SK-N-SH (cell line): ENCODE data around the gene CPM. TPM values are rescaled to one million over a fixed set of nuclear protein-coding genes. Genes with fewer than 3 reads are reported as not detected.

Experiments used
- CTCF ChIA-PET: fragments of 300-600, 350-600 bp; formaldehyde crosslinking; extraction: SDS; loops from one replicate; lab custom pipeline; 2021; lab: Yijun Ruan, JAX
- POLR2A ChIA-PET: fragments of 350-600 bp; sonication (Branson Sonifier 250); formaldehyde crosslinking; extraction: SDS; loops from one replicate; lab custom pipeline; 2020; ENCODE audit warnings: antibody characterized with exemption, inconsistent platforms; lab: Yijun Ruan, JAX
- DNase-seq: peaks from one replicate; pipeline ENCODE4 v3.0.0; 2012
- H2AFZ ChIP-seq: fragments of 200-600 bp; sonication (generic); 2 replicates; pipeline ENCODE4 v1.8.1; 2016; ENCODE audit warnings: antibody characterized with exemption, mild to moderate bottlenecking, low read depth
- H3F3A ChIP-seq: fragments of 200-600 bp; sonication (generic); replicated peaks from 2 replicates; pipeline ENCODE3; 2016; ENCODE audit warnings: antibody characterized with exemption, mild to moderate bottlenecking; ENCODE audit not compliant: insufficient read depth
- H3K27ac ChIP-seq, 2 experiments: fragments of 200-500 bp in 1 of 2; fragments of 200-600 bp in 1 of 2; sonication (Bioruptor generic) in 1 of 2; sonication (generic), shearing (Covaris generic) in 1 of 2; 2 replicates each; pipeline versions ENCODE4 v1.5.1 to v1.6.1; 2014 to 2016; ENCODE audit warnings: low read depth in 2 of 2, inconsistent platforms in 1 of 2, low read length in 1 of 2, mild to moderate bottlenecking in 1 of 2, mixed read lengths in 1 of 2
- H3K27me3 ChIP-seq: fragments of 200-600 bp; sonication (generic), shearing (Covaris generic); 2 replicates; pipeline ENCODE4 v1.6.1; 2016; ENCODE audit warnings: mixed run types; ENCODE audit not compliant: insufficient read depth
- H3K36me3 ChIP-seq, 2 experiments: fragments of 200-500 bp in 1 of 2; fragments of 200-600 bp in 1 of 2; sonication (Bioruptor generic) in 1 of 2; sonication (generic) in 1 of 2; replicated peaks in 1 of 2; 2 replicates each; pipeline versions ENCODE3 to v1.5.1; 2014 to 2016; ENCODE audit warnings: low read length in 1 of 2, mild to moderate bottlenecking in 1 of 2; ENCODE audit not compliant: insufficient read depth in 2 of 2, control insufficient read depth in 1 of 2
- H3K4me1 ChIP-seq, 2 experiments: fragments of 200-500 bp in 1 of 2; fragments of 200-600 bp in 1 of 2; sonication (Bioruptor generic) in 1 of 2; sonication (generic), shearing (Covaris generic) in 1 of 2; 2 replicates each; pipeline versions ENCODE4 v1.5.1 to v1.6.1; 2014 to 2016; ENCODE audit warnings: low read depth in 1 of 2, low read length in 1 of 2, mixed run types in 1 of 2; ENCODE audit not compliant: insufficient read depth in 2 of 2, control insufficient read depth in 1 of 2
- H3K4me2 ChIP-seq: fragments of 200-600 bp; sonication (generic), shearing (Covaris generic); 2 replicates; pipeline ENCODE4 v1.6.1; 2017; ENCODE audit warnings: mixed run types
- H3K4me3 ChIP-seq, 2 experiments: fragments of 200-500 bp in 1 of 2; fragments of 200-600 bp in 1 of 2; sonication (Bioruptor generic) in 1 of 2; sonication (generic), shearing (Covaris generic) in 1 of 2; 2 replicates each; pipeline versions ENCODE4 v1.5.1 to v1.8.1; 2014 to 2016; ENCODE audit warnings: low read depth in 2 of 2, inconsistent platforms in 1 of 2, low read length in 1 of 2, mild to moderate bottlenecking in 1 of 2, mixed read lengths in 1 of 2, moderate library complexity in 1 of 2
- H3K79me2 ChIP-seq: fragments of 200-600 bp; sonication (generic); 2 replicates; pipeline ENCODE4 v1.8.1; 2017; ENCODE audit warnings: mild to moderate bottlenecking; ENCODE audit not compliant: insufficient read depth
- H3K9ac ChIP-seq: fragments of 200-600 bp; sonication (generic); 2 replicates; pipeline ENCODE4 v1.6.1; 2017; ENCODE audit warnings: mixed run types
- H3K9me2 ChIP-seq: fragments of 200-600 bp; sonication (generic); 2 replicates; pipeline ENCODE4 v1.6.1; 2017; ENCODE audit warnings: mixed run types
- H3K9me3 ChIP-seq: fragments of 200-600 bp; sonication (generic); 2 replicates; pipeline ENCODE4 v1.6.1; 2017; ENCODE audit warnings: mixed run types, mild to moderate bottlenecking, moderate library complexity
- H4K20me1 ChIP-seq: fragments of 200-600 bp; sonication (generic); 2 replicates; pipeline ENCODE4 v1.6.1; 2017; ENCODE audit warnings: mild to moderate bottlenecking, mixed run types; ENCODE audit not compliant: insufficient read depth
- CHD2 ChIP-seq: fragments of 150-350 bp; IDR thresholded peaks from 2 replicates; pipeline ENCODE4 v1.6.1; 2018; ENCODE audit warnings: low read length; ENCODE audit not compliant: partially characterized antibody
- CTCF ChIP-seq: fragments of 200-600 bp; sonication (generic); IDR thresholded peaks from 2 replicates; pipeline ENCODE4 v1.6.1; 2017; ENCODE audit warnings: antibody characterized with exemption, mild to moderate bottlenecking, moderate library complexity
- EP300 ChIP-seq, 2 experiments: IDR thresholded peaks; 2 replicates each; pipeline versions ENCODE4 v1.4.0 to v1.6.1; 2012; ENCODE audit warnings: borderline replicate concordance in 1 of 2, low read depth in 1 of 2, low read length in 1 of 2
- FOSL2 ChIP-seq: IDR thresholded peaks from 2 replicates; pipeline ENCODE4 v1.4.0; 2012; ENCODE audit warnings: low read depth, mild to moderate bottlenecking, moderate library complexity, borderline replicate concordance
- FOXJ3 ChIP-seq: sonication (generic); formaldehyde crosslinking; IDR thresholded peaks from 2 replicates; pipeline ENCODE4 v1.5.1; 2020; ENCODE audit warnings: mild to moderate bottlenecking, missing genetic modification reagents
- FOXM1 ChIP-seq: IDR thresholded peaks from 2 replicates; pipeline ENCODE4 v1.4.0; 2012; ENCODE audit warnings: low read depth, mild to moderate bottlenecking
- GABPA ChIP-seq: IDR thresholded peaks from 2 replicates; pipeline ENCODE4 v1.4.0; 2012; ENCODE audit warnings: low read depth, mild to moderate bottlenecking
- PBX3 ChIP-seq: IDR thresholded peaks from 2 replicates; pipeline ENCODE4; 2012
- RAD21 ChIP-seq: IDR thresholded peaks from 2 replicates; pipeline ENCODE4 v1.6.1; 2012; ENCODE audit warnings: mild to moderate bottlenecking, low read length
- RCOR1 ChIP-seq: fragments of 150-350 bp; IDR thresholded peaks from 2 replicates; pipeline ENCODE4 v1.6.1; 2017; ENCODE audit warnings: antibody characterized with exemption, low read length
- REST ChIP-seq: IDR thresholded peaks from 2 replicates; pipeline ENCODE4 v1.6.1; 2012; ENCODE audit warnings: mild to moderate bottlenecking, low read depth, low read length, moderate library complexity
- RXRA ChIP-seq: IDR thresholded peaks from 2 replicates; pipeline ENCODE4 v1.4.0; 2012; ENCODE audit warnings: low read depth, mild to moderate bottlenecking, borderline replicate concordance
- SIN3A ChIP-seq: IDR thresholded peaks from 2 replicates; pipeline ENCODE4 v1.6.1; 2012; ENCODE audit warnings: low read depth, mild to moderate bottlenecking, low read length, moderate library complexity, borderline replicate concordance
- TAF1 ChIP-seq: IDR thresholded peaks from 2 replicates; pipeline ENCODE4 v1.6.1; 2012; ENCODE audit warnings: low read depth, mild to moderate bottlenecking, low read length, moderate library complexity, borderline replicate concordance
- TCF12 ChIP-seq: IDR thresholded peaks from 2 replicates; pipeline ENCODE4 v1.4.0; 2012
- USF2 ChIP-seq: fragments of 150-350 bp; IDR thresholded peaks from 2 replicates; pipeline ENCODE4 v1.6.1; 2017; ENCODE audit warnings: antibody characterized with exemption, low read length, low read depth, borderline replicate concordance
- polyA plus RNA-seq, 3 experiments: library from polyadenylated mRNA; depleted of rRNA; stranded (reverse); fragments of >200 nt; gene quantifications; 2 replicates each; pipeline ENCODE4 v1.2.3, GENCODE V29; 2012
- TF ChIP-seq, protein P1 (sequence below): fragments of 150-350 bp; IDR thresholded peaks from 2 replicates; pipeline ENCODE4 v1.6.1; 2016; ENCODE audit warnings: mild to moderate bottlenecking, low read depth, low read length
- TF ChIP-seq, protein P2 (sequence below): IDR thresholded peaks from 2 replicates; pipeline ENCODE4 v1.4.0; 2012; ENCODE audit warnings: low read depth, borderline replicate concordance

CPM gene
- polyA plus RNA-seq, 1 of the 3 experiments (the other 2 are of a cell fraction), result 10.8 TPM

DNA sequence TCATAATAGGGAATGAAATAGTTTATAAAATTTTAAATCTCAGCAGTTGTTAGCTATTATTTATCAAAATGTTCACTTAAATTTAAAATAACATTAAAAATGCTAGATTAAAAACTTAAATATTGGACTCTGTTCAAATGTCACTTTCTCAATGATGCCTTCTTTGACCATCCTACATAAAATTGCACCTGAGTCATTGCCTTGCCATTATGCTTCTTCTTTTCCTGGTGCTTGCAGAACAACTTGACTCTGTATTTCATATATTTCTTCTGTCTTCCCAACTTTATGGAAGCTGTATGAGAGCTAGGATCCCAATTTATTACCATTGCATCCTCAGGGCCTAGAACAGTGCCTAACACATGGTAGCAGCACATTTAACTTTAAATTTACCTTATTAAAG is 37.3 kb upstream of the CPM start:
- Histone ChIP-seq H3K9me2 (no peaks in the 10 kb centered on the region), H3K4me1 (no peaks in the 10 kb centered on the region; a peak in 1 of 4 replicates), H2AFZ (no peak overlapping the region), H3K4me2 (no peak overlapping the region), H3K9me3 (no peaks in the 10 kb centered on the region), H3K36me3 (no peaks in the 10 kb centered on the region), H3F3A (peaks cover 6% of the 10 kb centered on the region), H3K79me2 (no peaks in the 10 kb centered on the region), H4K20me1 (no peaks in the 10 kb centered on the region), H3K27ac (no peak overlapping the region), H3K27me3 (no peaks in the 10 kb centered on the region), H3K4me3 (no peak overlapping the region), H3K9ac (no peak overlapping the region)
- POLR2A ChIA-PET, result no interaction called here
- TF ChIP-seq RAD21 (no peak), RCOR1 (no peak), REST (no peak), TAF1 (no peak), GABPA (no peak), CTCF (no peak), SIN3A (no peak), PBX3 (no peak), USF2 (no peak), EP300 (IDR thresholded peaks at IDR 0.05; ENCODE audit: borderline replicate concordance in 1 of 2, low read depth in 1 of 2, low read length in 1 of 2) (no peak), FOSL2 (no peak), FOXM1 (no peak), RXRA (no peak), CHD2 (no peak), TCF12 (no peak), FOXJ3 (CRISPR knock-in tag) (no peak)
- TF ChIP-seq, protein P1, sequence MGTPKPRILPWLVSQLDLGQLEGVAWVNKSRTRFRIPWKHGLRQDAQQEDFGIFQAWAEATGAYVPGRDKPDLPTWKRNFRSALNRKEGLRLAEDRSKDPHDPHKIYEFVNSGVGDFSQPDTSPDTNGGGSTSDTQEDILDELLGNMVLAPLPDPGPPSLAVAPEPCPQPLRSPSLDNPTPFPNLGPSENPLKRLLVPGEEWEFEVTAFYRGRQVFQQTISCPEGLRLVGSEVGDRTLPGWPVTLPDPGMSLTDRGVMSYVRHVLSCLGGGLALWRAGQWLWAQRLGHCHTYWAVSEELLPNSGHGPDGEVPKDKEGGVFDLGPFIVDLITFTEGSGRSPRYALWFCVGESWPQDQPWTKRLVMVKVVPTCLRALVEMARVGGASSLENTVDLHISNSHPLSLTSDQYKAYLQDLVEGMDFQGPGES, result no peak
- TF ChIP-seq, protein P2, sequence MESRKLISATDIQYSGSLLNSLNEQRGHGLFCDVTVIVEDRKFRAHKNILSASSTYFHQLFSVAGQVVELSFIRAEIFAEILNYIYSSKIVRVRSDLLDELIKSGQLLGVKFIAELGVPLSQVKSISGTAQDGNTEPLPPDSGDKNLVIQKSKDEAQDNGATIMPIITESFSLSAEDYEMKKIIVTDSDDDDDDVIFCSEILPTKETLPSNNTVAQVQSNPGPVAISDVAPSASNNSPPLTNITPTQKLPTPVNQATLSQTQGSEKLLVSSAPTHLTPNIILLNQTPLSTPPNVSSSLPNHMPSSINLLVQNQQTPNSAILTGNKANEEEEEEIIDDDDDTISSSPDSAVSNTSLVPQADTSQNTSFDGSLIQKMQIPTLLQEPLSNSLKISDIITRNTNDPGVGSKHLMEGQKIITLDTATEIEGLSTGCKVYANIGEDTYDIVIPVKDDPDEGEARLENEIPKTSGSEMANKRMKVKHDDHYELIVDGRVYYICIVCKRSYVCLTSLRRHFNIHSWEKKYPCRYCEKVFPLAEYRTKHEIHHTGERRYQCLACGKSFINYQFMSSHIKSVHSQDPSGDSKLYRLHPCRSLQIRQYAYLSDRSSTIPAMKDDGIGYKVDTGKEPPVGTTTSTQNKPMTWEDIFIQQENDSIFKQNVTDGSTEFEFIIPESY, result no peak
- CTCF ChIA-PET, result interaction anchor here (1.1 kb wide), 1 partner anchor 10 kb away, joined by 3 read pairs; no protein-coding TSS in a partner anchor
- DNase-seq, result no peak
